Testis (tissue), 3 donors: ENCODE results near the gene TGFB1. TPM values are rescaled to one million over a fixed set of nuclear protein-coding genes. Genes with fewer than 3 reads are reported as not detected.

Experiments
- DNase-seq: peaks from one replicate; pipeline ENCODE4 v3.0.0-alpha.2; 2019
- H3K27ac ChIP-seq, 2 donors: fragments of 200-600 bp; sonication (generic); one replicate each; pipeline ENCODE4 v1.5.1; 2019
- H3K27me3 ChIP-seq: fragments of 200-600 bp; sonication (generic); one replicate; pipeline ENCODE4 v1.5.1; 2019
- H3K36me3 ChIP-seq: fragments of 200-600 bp; sonication (generic); one replicate; pipeline ENCODE4 v1.5.1; 2017; ENCODE audit warnings: low read depth; ENCODE audit errors: missing control alignments
- H3K4me1 ChIP-seq: fragments of 200-600 bp; sonication (generic); one replicate; pipeline ENCODE4 v1.5.1; 2019
- H3K4me3 ChIP-seq, 2 donors: fragments of 200-600 bp; sonication (generic); one replicate each; pipeline ENCODE4 v1.5.1; 2017 to 2019
- H3K9me3 ChIP-seq: fragments of 200-600 bp; sonication (generic); one replicate; pipeline ENCODE4 v1.5.1; 2017
- CTCF ChIP-seq, 3 experiments: fragments of 450-650 bp in 2 of 3; fragments of 200-600 bp in 1 of 3; sonication (generic) in 1 of 3; IDR thresholded peaks; one replicate each; pipeline ENCODE4 v1.5.1; 2016 to 2019; ENCODE audit warnings: antibody characterized with exemption in 3 of 3, mild to moderate bottlenecking in 2 of 3, moderate library complexity in 1 of 3
- POLR2A ChIP-seq: fragments of 450-650 bp; IDR thresholded peaks from one replicate; pipeline ENCODE4 v1.6.1; 2017; ENCODE audit warnings: antibody characterized with exemption, mild to moderate bottlenecking, moderate library complexity
- WGBS, 2 donors: methylation state at CpG; one replicate each; pipeline ENCODE4 v1.1.5; 2018; 5-methylcytosine and 5-hydroxymethylcytosine counted together
- intact Hi-C: fragments of 100-400 bp; cut with DNase I; formaldehyde crosslinking; loops from one replicate; pipeline ENCODE4 v1.15.1; 2023; ENCODE audit warnings: low total_unique reads
- polyA plus RNA-seq: library from polyadenylated mRNA; stranded (reverse); fragments of 350-450 nt; fragmentation: Illumina TruSeq; extraction: RNeasy Lipid Tissue Mini Kit (QIAGEN cat#74804); gene quantifications from one replicate; pipeline ENCODE4 v1.2.3, GENCODE V29; 2014; ENCODE audit warnings: low read depth, low replicate concordance; ENCODE audit not compliant: insufficient read depth
- total RNA-seq, 2 donors: library from RNA; depleted of rRNA; stranded (reverse); fragments of >200 nt; gene quantifications; one replicate each; pipeline ENCODE4 v1.2.3, GENCODE V29; 2016

TGFB1 gene
- total and polyA plus RNA-seq, 3 donors from 2014 or later: 12.7 to 19.8 (median 17.0) TPM

- Histone ChIP-seq H3K4me3 (no peak overlapping the region), H3K27me3 (no peaks in the 10 kb centered on the region), H3K4me1 (peaks cover 6% of the 10 kb centered on the region), H3K27ac (no peak overlapping the region), H3K36me3 (no peaks in the 10 kb centered on the region), H3K9me3 (no peaks in the 10 kb centered on the region)
- intact Hi-C loops: no loop called here
- 52 to 76% methylated on average over 4 to 8 of the region's 9 CpGs for WGBS, 2 donors
- no peak for TF ChIP-seq POLR2A
- no peak for TF ChIP-seq CTCF (IDR thresholded peaks at IDR 0.05)
- DNase-seq: no peak
Measured at GRCh38 chr19:41377977-41378709, 24.4 kb upstream of the TGFB1 start.

- peak overlapping the region; percentile 25 to 56 for H3K27ac ChIP-seq
- intact Hi-C loops: no loop called here
- DNase-seq: no peak
- peak overlapping the region; percentile 64 for H3K4me3 ChIP-seq
- H3K27me3 ChIP-seq: no peaks in the 10 kb centered on the region
- TF ChIP-seq POLR2A (no peak), CTCF (IDR thresholded peaks at IDR 0.05) (no peak)
- no peaks in the 10 kb centered on the region for H3K36me3 ChIP-seq
- H3K9me3 ChIP-seq: no peaks in the 10 kb centered on the region
- 53 to 58% methylated on average over 8 of the region's 8 CpGs for WGBS, 2 donors
- H3K4me1 ChIP-seq: peaks cover 6% of the 10 kb centered on the region
Measured at GRCh38 chr19:41376998-41377365, 23.3 kb upstream of the TGFB1 start.

- peak within 1 kb of the TSS; percentile 64 for H3K4me3 ChIP-seq
- TF ChIP-seq POLR2A: no peak
- no peak for TF ChIP-seq CTCF (IDR thresholded peaks at IDR 0.05)
- no peaks in the 10 kb centered on the region for H3K9me3 ChIP-seq
- H3K27me3 ChIP-seq: no peaks in the 10 kb centered on the region
- 4 to 9% methylated on average over 18 to 38 of the region's 47 CpGs for WGBS, 2 donors
- H3K27ac ChIP-seq: peak within 1 kb of the TSS; percentile 25 to 56
- intact Hi-C loops: no loop called here
- DNase-seq: no peak
- H3K36me3 ChIP-seq: no peaks in the 10 kb centered on the region
- peaks cover 6% of the 10 kb centered on the region for H3K4me1 ChIP-seq
Measured at GRCh38 chr19:41376241-41376997, 22.7 kb upstream of the TGFB1 start, which contains the start of gene TMEM91. TMEM91 (plus strand) TSS chr19:41376533; CDS start chr19:41378310, 1,777 bp downstream.

GRCh38 chr19:41373993-41374392, 20.3 kb upstream of the TGFB1 start:
- DNase-seq: peak; percentile 89
- intact Hi-C loops: no loop called here
- no peaks in the 10 kb centered on the region for H3K27me3 ChIP-seq
- no peak for TF ChIP-seq POLR2A
- TF ChIP-seq CTCF (IDR thresholded peaks at IDR 0.05): no peak
- H3K36me3 ChIP-seq: no peaks in the 10 kb centered on the region
- H3K4me1 ChIP-seq: peaks cover 6% of the 10 kb centered on the region
- H3K27ac ChIP-seq: no peak overlapping the region
- H3K4me3 ChIP-seq: no peak overlapping the region
- no peaks in the 10 kb centered on the region for H3K9me3 ChIP-seq
- WGBS, 2 donors: 40 to 41% methylated on average over 12 of the region's 12 CpGs
